Activated T-helper 2 cell treated with anti-CD3 and anti-CD28 coated beads, Interferon-gamma antibody, Interleukin-2, Interleukin-4, amounts not matched to agents 10 μg/mL and 5 μg/mL and 100 μg/mL, durations not matched to agents 14 hours and 24 hours and 36 hours (primary cell): ENCODE data around the gene LRRC73. TPM values are rescaled to one million over a fixed set of nuclear protein-coding genes. Genes with fewer than 3 reads are reported as not detected.
"Not testable (repeated sequence)": the region's sequence is repeated elsewhere in the genome, so short reads cannot be mapped to it uniquely, and the experiment has no call there.

ENCODE experiments used
- DNase-seq: peaks from one replicate; pipeline ENCODE4 v3.0.0; 2021; ENCODE audit warnings: low spot score
- H3K27ac Mint-ChIP-seq: one replicate; pipeline ENCODE4 v1.8.0; 2021; ENCODE audit warnings: mixed read lengths
- H3K27me3 Mint-ChIP-seq: one replicate; pipeline ENCODE4 v1.8.0; 2021; ENCODE audit warnings: low read depth, mixed read lengths
- H3K36me3 Mint-ChIP-seq: one replicate; pipeline ENCODE4 v1.8.0; 2021; ENCODE audit warnings: low read depth, mixed read lengths
- H3K4me1 Mint-ChIP-seq: one replicate; pipeline ENCODE4 v1.8.0; 2021; ENCODE audit warnings: low read depth, mixed read lengths
- H3K4me3 Mint-ChIP-seq: one replicate; pipeline ENCODE4 v1.8.0; 2021; ENCODE audit warnings: low read depth, mild to moderate bottlenecking, moderate library complexity, mixed read lengths
- H3K9me3 Mint-ChIP-seq: one replicate; pipeline ENCODE4 v1.8.0; 2021; ENCODE audit warnings: mixed read lengths
- intact Hi-C: fragments of 100-400 bp; cut with micrococcal nuclease; formaldehyde crosslinking; loops from one replicate; pipeline ENCODE4 v1.15.1; 2023
- total RNA-seq: library from RNA; stranded (reverse); gene quantifications from 2 replicates; pipeline ENCODE4 v1.2.3, GENCODE V29; 2022

Gene LRRC73
- total RNA-seq, 1 donor from 2014 or later: 0.21 TPM

- H3K27ac Mint-ChIP-seq: no peak overlapping the region
- peak; percentile 74 for DNase-seq
These were observed 3.3 kb downstream of the LRRC73 start for GRCh38 chr6:43506667-43507471.

GRCh38 chr6:43506171-43506570 is 4.0 kb downstream of the LRRC73 start:
- intact Hi-C loops: loop anchor here (1.0 kb wide), 3 partner anchors 52 to 243 kb away; no protein-coding TSS in a partner anchor
- Mint-ChIP-seq H3K4me3 (no peak overlapping the region), H3K36me3 (peaks cover 34% of the 10 kb centered on the region), H3K9me3 (no peaks in the 10 kb centered on the region), H3K4me1 (peaks cover 9% of the 10 kb centered on the region), H3K27ac (no peak overlapping the region), H3K27me3 (peaks cover 17% of the 10 kb centered on the region)
- DNase-seq: no peak

More at GRCh38 chr6:43506667-43507471, 3.3 kb downstream of the LRRC73 start:
- intact Hi-C loops: loop anchor here (1.0 kb wide), 3 partner anchors 53 to 244 kb away; no protein-coding TSS in a partner anchor
- Mint-ChIP-seq H3K36me3 (peaks cover 34% of the 10 kb centered on the region), H3K27me3 (peaks cover 17% of the 10 kb centered on the region), H3K4me3 (no peak overlapping the region), H3K9me3 (no peaks in the 10 kb centered on the region), H3K4me1 (peaks cover 10% of the 10 kb centered on the region)

GRCh38 chr6:43505718-43506117 is 4.4 kb downstream of the LRRC73 start:
- intact Hi-C loops: loop anchor here (1.0 kb wide), 3 partner anchors 51 to 242 kb away; no protein-coding TSS in a partner anchor
- peaks cover 9% of the 10 kb centered on the region for H3K4me1 Mint-ChIP-seq
- H3K27ac Mint-ChIP-seq: no peak overlapping the region
- H3K27me3 Mint-ChIP-seq: peaks cover 17% of the 10 kb centered on the region
- H3K9me3 Mint-ChIP-seq: no peaks in the 10 kb centered on the region
- DNase-seq: no peak
- peaks cover 34% of the 10 kb centered on the region for H3K36me3 Mint-ChIP-seq
- H3K4me3 Mint-ChIP-seq: no peak overlapping the region

- Mint-ChIP-seq H3K4me3 (no peak overlapping the region), H3K9me3 (no peaks in the 10 kb centered on the region), H3K36me3 (peaks cover 36% of the 10 kb centered on the region), H3K4me1 (peaks cover 9% of the 10 kb centered on the region), H3K27me3 (peaks cover 17% of the 10 kb centered on the region), H3K27ac (no peak overlapping the region)
- intact Hi-C loops: no loop called here
- DNase-seq: no peak
These were observed 5.2 kb downstream of the LRRC73 start for GRCh38 chr6:43504756-43505593.

- intact Hi-C loops: no loop called here
These were observed 6.7 kb downstream of the LRRC73 start for GRCh38 chr6:43503443-43503842.

GRCh38 chr6:43502666-43503065 is 7.5 kb downstream of the LRRC73 start:
- no peaks in the 10 kb centered on the region for H3K9me3 Mint-ChIP-seq

More at GRCh38 chr6:43503443-43503842, 6.7 kb downstream of the LRRC73 start:
- peaks cover 44% of the 10 kb centered on the region for H3K36me3 Mint-ChIP-seq
- no peak for DNase-seq
- peaks cover 5% of the 10 kb centered on the region for H3K4me1 Mint-ChIP-seq
- H3K27me3 Mint-ChIP-seq: peaks cover 8% of the 10 kb centered on the region
- no peak overlapping the region for H3K27ac Mint-ChIP-seq
- H3K4me3 Mint-ChIP-seq: no peak overlapping the region
- no peaks in the 10 kb centered on the region for H3K9me3 Mint-ChIP-seq

GRCh38 chr6:43500921-43501320 is 9.2 kb downstream of the LRRC73 start:
- Mint-ChIP-seq H3K27me3 (no peaks in the 10 kb centered on the region), H3K27ac (no peak overlapping the region), H3K4me1 (no peaks in the 10 kb centered on the region), H3K36me3 (peaks cover 46% of the 10 kb centered on the region), H3K4me3 (no peak overlapping the region), H3K9me3 (no peaks in the 10 kb centered on the region)
- no peak for DNase-seq
- intact Hi-C loops: no loop called here

More at GRCh38 chr6:43502666-43503065, 7.5 kb downstream of the LRRC73 start:
- H3K4me3 Mint-ChIP-seq: no peak overlapping the region
- H3K27ac Mint-ChIP-seq: no peak overlapping the region
- H3K36me3 Mint-ChIP-seq: peaks cover 48% of the 10 kb centered on the region
- no peak for DNase-seq
- H3K4me1 Mint-ChIP-seq: peaks cover 5% of the 10 kb centered on the region
- intact Hi-C loops: no loop called here
- peaks cover 3% of the 10 kb centered on the region for H3K27me3 Mint-ChIP-seq

GRCh38 chr6:43499028-43499815 is 10.9 kb downstream of the LRRC73 start:
- no peak for DNase-seq
- Mint-ChIP-seq H3K36me3 (peaks cover 46% of the 10 kb centered on the region), H3K4me1 (peaks cover 4% of the 10 kb centered on the region), H3K27me3 (no peaks in the 10 kb centered on the region), H3K9me3 (no peaks in the 10 kb centered on the region), H3K4me3 (no peak overlapping the region), H3K27ac (no peak overlapping the region)
- intact Hi-C loops: no loop called here

GRCh38 chr6:43498291-43498690 is 11.9 kb downstream of the LRRC73 start:
- H3K36me3 Mint-ChIP-seq: peaks cover 40% of the 10 kb centered on the region
- H3K4me1 Mint-ChIP-seq, intact Hi-C loops, DNase-seq, H3K9me3 Mint-ChIP-seq, H3K27ac Mint-ChIP-seq, H3K27me3 Mint-ChIP-seq, H3K4me3 Mint-ChIP-seq: not testable (repeated sequence)

- H3K4me1 Mint-ChIP-seq: peaks cover 7% of the 10 kb centered on the region
- H3K27ac Mint-ChIP-seq: no peak overlapping the region
- intact Hi-C loops: no loop called here
- H3K9me3 Mint-ChIP-seq: no peaks in the 10 kb centered on the region
- H3K27me3 Mint-ChIP-seq: no peaks in the 10 kb centered on the region
- no peak overlapping the region for H3K4me3 Mint-ChIP-seq
- no peak for DNase-seq
- H3K36me3 Mint-ChIP-seq: peaks cover 34% of the 10 kb centered on the region
These were observed 12.5 kb downstream of the LRRC73 start for GRCh38 chr6:43497689-43498088.

GRCh38 chr6:43497129-43497396 is 13.1 kb downstream of the LRRC73 start:
- Mint-ChIP-seq H3K9me3 (no peaks in the 10 kb centered on the region), H3K36me3 (peaks cover 30% of the 10 kb centered on the region), H3K4me3 (no peak overlapping the region), H3K27me3 (no peaks in the 10 kb centered on the region), H3K27ac (no peak overlapping the region), H3K4me1 (peaks cover 7% of the 10 kb centered on the region)
- no peak for DNase-seq
- intact Hi-C loops: no loop called here

GRCh38 chr6:43496370-43497128 is 13.6 kb downstream of the LRRC73 start:
- Mint-ChIP-seq H3K9me3 (no peaks in the 10 kb centered on the region), H3K4me3 (no peak overlapping the region), H3K4me1 (peaks cover 7% of the 10 kb centered on the region), H3K36me3 (peaks cover 25% of the 10 kb centered on the region), H3K27me3 (no peaks in the 10 kb centered on the region), H3K27ac (no peak overlapping the region)
- no peak for DNase-seq
- intact Hi-C loops: no loop called here
